Natural killer cell (primary cell): ENCODE data around the gene SLC47A2. TPM values are rescaled to one million over a fixed set of nuclear protein-coding genes. Genes with fewer than 3 reads are reported as not detected.

Experiments
- ATAC-seq, 3 donors: fragments of 150-1000 bp in 2 of 3; fragments of 200-7000 bp in 1 of 3; cut with Tn5 transposase; 1 replicate in 1 of 3; 2 replicates in 2 of 3; pipeline ENCODE4 v1.10.0; 2021; ENCODE audit warnings: mild to moderate bottlenecking in 2 of 3, moderate library complexity in 2 of 3
- DNase-seq, 2 donors: peaks; one replicate each; pipeline versions ENCODE4 v3.0.0 to v3.0.0-alpha.2; 2013 to 2021; ENCODE audit warnings: mixed read lengths in 1 of 2
- H3K27ac ChIP-seq: one replicate; pipeline ENCODE4 v1.5.1; 2013; ENCODE audit warnings: mild to moderate bottlenecking, low read length
- H3K27me3 ChIP-seq: one replicate; pipeline ENCODE4 v1.6.1; 2013; ENCODE audit warnings: low read length; ENCODE audit not compliant: control insufficient read depth, insufficient read depth
- H3K36me3 ChIP-seq: one replicate; pipeline ENCODE4 v1.6.1; 2013; ENCODE audit warnings: low read length; ENCODE audit not compliant: control insufficient read depth, insufficient read depth
- H3K4me1 ChIP-seq: one replicate; pipeline ENCODE4 v1.6.1; 2013; ENCODE audit warnings: low read length; ENCODE audit not compliant: control insufficient read depth, insufficient read depth
- H3K4me3 ChIP-seq: one replicate; pipeline ENCODE4 v1.5.1; 2013; ENCODE audit warnings: low read length
- H3K9me3 ChIP-seq: one replicate; pipeline ENCODE4 v1.6.1; 2013; ENCODE audit warnings: low read length; ENCODE audit not compliant: control insufficient read depth, insufficient read depth
- H3K27ac Mint-ChIP-seq, 2 donors: one replicate each; pipeline ENCODE4 v1.8.0; 2022; ENCODE audit warnings: mild to moderate bottlenecking in 2 of 2, mixed read lengths in 2 of 2, moderate library complexity in 1 of 2
- H3K27me3 Mint-ChIP-seq, 2 donors: one replicate each; pipeline ENCODE4 v1.8.0; 2022; ENCODE audit warnings: low read depth in 2 of 2, mixed read lengths in 2 of 2
- H3K36me3 Mint-ChIP-seq: one replicate; pipeline ENCODE4 v1.8.0; 2022; ENCODE audit warnings: mixed read lengths
- H3K4me1 Mint-ChIP-seq, 2 donors: one replicate each; pipeline ENCODE4 v1.8.0; 2022; ENCODE audit warnings: mixed read lengths in 2 of 2
- H3K4me3 Mint-ChIP-seq: one replicate; pipeline ENCODE4 v1.8.0; 2022; ENCODE audit warnings: mild to moderate bottlenecking, moderate library complexity, mixed read lengths
- H3K9me3 Mint-ChIP-seq, 2 donors: one replicate each; pipeline ENCODE4 v1.8.0; 2022; ENCODE audit warnings: mixed read lengths in 2 of 2
- CTCF ChIP-seq: fragments of 200-600 bp; IDR thresholded peaks from one replicate; pipeline ENCODE4 v1.8.0; 2022; ENCODE audit warnings: antibody characterized with exemption
- WGBS: methylation state at CpG from one replicate; pipeline ENCODE4 v1.1.7; 2013; ENCODE audit warnings: missing lambda C conversion rate; ENCODE audit not compliant: insufficient coverage; 5-methylcytosine and 5-hydroxymethylcytosine counted together
- intact Hi-C: fragments of 100-400 bp; cut with micrococcal nuclease; formaldehyde crosslinking; loops from one replicate; pipeline ENCODE4 v1.14.2; 2022
- total RNA-seq, 4 donors: library from RNA; stranded (reverse); fragments of 120-200 nt in 1 of 4; gene quantifications; one replicate each; pipeline versions ENCODE4 v1.2.3 to v1.2.4, GENCODE V29; 2013 to 2022

SLC47A2 gene
- total RNA-seq, 3 donors from 2014 or later (not counting 1 experiment from before 2014, with no cell fraction given) = not detected

GRCh38 chr17:19748807-19749193 lies 32.4 kb upstream of the SLC47A2 start:
- WGBS = 86% methylated on average over 13 of the region's 13 CpGs
- Mint-ChIP-seq H3K27ac (no peak overlapping the region), H3K9me3 (no peaks in the 10 kb centered on the region), H3K27me3 (peaks cover 0 to 10% of the 10 kb centered on the region in 2 donors), H3K4me3 (no peak overlapping the region), H3K4me1 (peaks cover 0 to 12% of the 10 kb centered on the region in 2 donors), H3K36me3 (no peaks in the 10 kb centered on the region)
- peaks cover 2% of the 10 kb centered on the region for H3K27me3 ChIP-seq
- no peak overlapping the region for H3K4me3 ChIP-seq
- H3K4me1 ChIP-seq = peaks cover 11% of the 10 kb centered on the region
- ATAC-seq (no peak), DNase-seq (no peak)
- H3K27ac ChIP-seq = no peak overlapping the region
- no peaks in the 10 kb centered on the region for H3K9me3 ChIP-seq
- TF ChIP-seq CTCF = no peak
- H3K36me3 ChIP-seq = no peaks in the 10 kb centered on the region
- intact Hi-C loops = no loop called here

GRCh38 chr17:19747829-19748806 lies 31.7 kb upstream of the SLC47A2 start, which contains the start of gene ALDH3A1:
Gene ALDH3A1, minus strand, starts transcription at chr17:19748298. Its CDS starts 3,169 bp downstream, at chr17:19745129.
- Histone ChIP-seq H3K27ac (no peak within 1 kb of the TSS), H3K27me3 (peaks cover 2% of the 10 kb centered on the region), H3K4me3 (no peak within 1 kb of the TSS), H3K9me3 (no peaks in the 10 kb centered on the region), H3K36me3 (no peaks in the 10 kb centered on the region), H3K4me1 (peaks cover 11% of the 10 kb centered on the region)
- ATAC-seq (no peak), DNase-seq (no peak)
- Mint-ChIP-seq H3K9me3 (no peaks in the 10 kb centered on the region), H3K27ac (no peak within 1 kb of the TSS), H3K27me3 (peaks cover 0 to 10% of the 10 kb centered on the region in 2 donors), H3K4me1 (peaks cover 0 to 12% of the 10 kb centered on the region in 2 donors), H3K36me3 (no peaks in the 10 kb centered on the region), H3K4me3 (no peak within 1 kb of the TSS)
- TF ChIP-seq CTCF = no peak
- WGBS = 81% methylated on average over 25 of the region's 25 CpGs
- intact Hi-C loops = no loop called here

- no peak overlapping the region for H3K4me3 Mint-ChIP-seq
- intact Hi-C loops = no loop called here
- TF ChIP-seq CTCF = no peak
Observed at GRCh38 chr17:19747159-19747719, 30.9 kb upstream of the SLC47A2 start.

More at GRCh38 chr17:19747159-19747719, 30.9 kb upstream of the SLC47A2 start:
- Mint-ChIP-seq H3K27ac (no peak overlapping the region), H3K9me3 (no peaks in the 10 kb centered on the region), H3K27me3 (peaks cover 0 to 8% of the 10 kb centered on the region in 2 donors), H3K36me3 (no peaks in the 10 kb centered on the region), H3K4me1 (peaks cover 0 to 12% of the 10 kb centered on the region in 2 donors)
- Histone ChIP-seq H3K27ac (no peak overlapping the region), H3K36me3 (no peaks in the 10 kb centered on the region), H3K4me1 (peaks cover 11% of the 10 kb centered on the region), H3K9me3 (no peaks in the 10 kb centered on the region), H3K4me3 (no peak overlapping the region), H3K27me3 (no peaks in the 10 kb centered on the region)
- DNase-seq (no peak), ATAC-seq (no peak)
- WGBS = 93% methylated on average over 12 of the region's 13 CpGs
